MCF 10A (cell line): ENCODE data around the gene BRF1. TPM values are rescaled to one million over a fixed set of nuclear protein-coding genes. Genes with fewer than 3 reads are reported as not detected.

ENCODE experiments used
- BruUV-seq: library from RNA; stranded (reverse); fragments of 400-500 nt; replicated peaks from 2 replicates; lab custom pipeline; 2021; lab: Mats Ljungman, UMichigan
- CTCF ChIA-PET: fragments of 300-600 bp; sonication (Branson Sonifier 250); formaldehyde crosslinking; extraction: SDS; loops from one replicate; lab custom pipeline; 2021; ENCODE audit warnings: antibody characterized with exemption, inconsistent platforms; lab: Yijun Ruan, JAX
- POLR2A ChIA-PET: fragments of 300-600, 350-650 bp; sonication (Branson Sonifier 250); formaldehyde crosslinking; extraction: SDS; loops from one replicate; lab custom pipeline; 2020; ENCODE audit warnings: antibody characterized with exemption, inconsistent platforms; lab: Yijun Ruan, JAX
- DNase-seq: peaks from one replicate; pipeline ENCODE4 v3.0.0-alpha.2; 2018; ENCODE audit not compliant: unreplicated experiment
- H3K27ac Mint-ChIP-seq: one replicate; pipeline ENCODE4 v1.8.0; 2022; ENCODE audit warnings: mild to moderate bottlenecking, low read depth, mixed read lengths; ENCODE audit not compliant: unreplicated experiment
- H3K27me3 Mint-ChIP-seq: one replicate; pipeline ENCODE4 v1.8.0; 2022; ENCODE audit warnings: mixed read lengths; ENCODE audit not compliant: insufficient read depth, unreplicated experiment
- H3K36me3 Mint-ChIP-seq: one replicate; pipeline ENCODE4 v1.8.0; 2022; ENCODE audit warnings: mild to moderate bottlenecking, moderate library complexity, mixed read lengths; ENCODE audit not compliant: insufficient read depth, unreplicated experiment
- H3K4me1 Mint-ChIP-seq: one replicate; pipeline ENCODE4 v1.8.0; 2022; ENCODE audit warnings: mixed read lengths; ENCODE audit not compliant: insufficient read depth, unreplicated experiment
- H3K4me3 Mint-ChIP-seq: one replicate; pipeline ENCODE4 v1.8.0; 2022; ENCODE audit warnings: mild to moderate bottlenecking, moderate library complexity, mixed read lengths; ENCODE audit not compliant: unreplicated experiment
- H3K9me3 Mint-ChIP-seq: one replicate; pipeline ENCODE4 v1.8.0; 2022; ENCODE audit warnings: mixed read lengths; ENCODE audit not compliant: unreplicated experiment
- CTCF ChIP-seq: fragments of 200-600 bp; IDR thresholded peaks from one replicate; pipeline ENCODE4 v1.8.0; 2022; ENCODE audit warnings: antibody characterized with exemption, mild to moderate bottlenecking; ENCODE audit not compliant: unreplicated experiment
- intact Hi-C: fragments of 100-400 bp; cut with micrococcal nuclease; formaldehyde crosslinking; loops from 2 replicates; pipeline ENCODE4 v1.14.1; 2022
- total RNA-seq: library from RNA; stranded (reverse); gene quantifications from 2 replicates; pipeline ENCODE4 v1.2.3, GENCODE V29; 2022

The BRF1 gene
- total RNA-seq, 1 experiment from 2014 or later: 30.7 TPM

- peak; percentile 8 for TF ChIP-seq CTCF
- no TSS peak for BruUV-seq
- ChIA-PET POLR2A (no interaction called here), CTCF (interaction anchor here (0.7 to 1.6 kb wide), 2 partner anchors 9 to 245 kb away, joined by 3 to 7 read pairs; no protein-coding TSS in a partner anchor)
- Mint-ChIP-seq H3K4me1 (peaks cover 21% of the 10 kb centered on the region), H3K36me3 (peaks cover 13% of the 10 kb centered on the region), H3K27ac (no peak overlapping the region), H3K4me3 (no peak overlapping the region), H3K27me3 (peaks cover 58% of the 10 kb centered on the region), H3K9me3 (no peaks in the 10 kb centered on the region)
- intact Hi-C loops: no loop called here
- no peak for DNase-seq
Measured at GRCh38 chr14:105198588-105198987, 102.2 kb downstream of the BRF1 start.

GRCh38 chr14:105197211-105197641 is 103.6 kb downstream of the BRF1 start:
- DNase-seq: peak; percentile 83
- Mint-ChIP-seq H3K4me1 (peaks cover 21% of the 10 kb centered on the region), H3K4me3 (no peak overlapping the region), H3K36me3 (peaks cover 13% of the 10 kb centered on the region), H3K27ac (no peak overlapping the region), H3K27me3 (peaks cover 58% of the 10 kb centered on the region), H3K9me3 (no peaks in the 10 kb centered on the region)
- intact Hi-C loops: no loop called here
- no TSS peak for BruUV-seq
- CTCF ChIA-PET: interaction anchor here (0.6 to 1.6 kb wide), 2 partner anchors 8 to 20 kb away, joined by 4 to 7 read pairs; no protein-coding TSS in a partner anchor
- POLR2A ChIA-PET: no interaction called here
- no peak for TF ChIP-seq CTCF

- TF ChIP-seq CTCF: no peak
- Mint-ChIP-seq H3K4me3 (no peak overlapping the region), H3K4me1 (peaks cover 21% of the 10 kb centered on the region), H3K27ac (no peak overlapping the region), H3K36me3 (peaks cover 6% of the 10 kb centered on the region), H3K27me3 (peaks cover 58% of the 10 kb centered on the region), H3K9me3 (no peaks in the 10 kb centered on the region)
- intact Hi-C loops: no loop called here
- CTCF ChIA-PET: no interaction called here
- BruUV-seq: no TSS peak
- POLR2A ChIA-PET: no interaction called here
- no peak for DNase-seq
Measured at GRCh38 chr14:105196265-105196960, 104.4 kb downstream of the BRF1 start.

GRCh38 chr14:105195522-105196264 is 105.1 kb downstream of the BRF1 start:
- H3K36me3 Mint-ChIP-seq: peaks cover 6% of the 10 kb centered on the region
- intact Hi-C loops: no loop called here
- ChIA-PET POLR2A (interaction anchor here (0.6 kb wide), 1 partner anchor 171 kb away, joined by 3 read pairs; no protein-coding TSS in a partner anchor), CTCF (interaction anchor here (1.0 kb wide), 1 partner anchor 105 kb away, joined by 6 read pairs; no protein-coding TSS in a partner anchor)
- BruUV-seq: no TSS peak
- no peak overlapping the region for H3K27ac Mint-ChIP-seq
- no peak for DNase-seq
- H3K4me1 Mint-ChIP-seq: peaks cover 21% of the 10 kb centered on the region
- no peaks in the 10 kb centered on the region for H3K9me3 Mint-ChIP-seq
- no peak overlapping the region for H3K4me3 Mint-ChIP-seq
- peaks cover 57% of the 10 kb centered on the region for H3K27me3 Mint-ChIP-seq
- no peak for TF ChIP-seq CTCF
